Coronary artery (tissue), 2 donors: Measurements from ENCODE around the gene CDC42BPB.
A peak's percentile ranks its signal among the peaks of the same experiment; 100 is the strongest.

ENCODE experiments used
- DNase-seq: peaks from one replicate; pipeline ENCODE4 v3.0.0-alpha.2; 2017; ENCODE audit warnings: low spot score
- H3K27ac ChIP-seq, 2 donors: fragments of 200-600 bp; sonication (generic); one replicate each; pipeline ENCODE4 v1.5.1; 2016 to 2019
- H3K4me3 ChIP-seq: fragments of 200-600 bp; sonication (generic); 2 replicates; pipeline ENCODE4 v1.5.1; 2016; ENCODE audit warnings: mild to moderate bottlenecking, moderate library complexity
- CTCF ChIP-seq: fragments of 200-600 bp; sonication (generic); IDR thresholded peaks from one replicate; pipeline ENCODE4 v1.5.1; 2019; ENCODE audit warnings: antibody characterized with exemption

The CDC42BPB gene

GRCh38 chr14:103070263-103070885 is 13.0 kb upstream of the CDC42BPB start:
- Histone ChIP-seq H3K4me3 (no peak overlapping the region), H3K27ac (no peak overlapping the region)
- DNase-seq: no peak
- TF ChIP-seq CTCF: no peak

GRCh38 chr14:103068351-103069073 is 11.2 kb upstream of the CDC42BPB start:
- Histone ChIP-seq H3K4me3 (no peak overlapping the region), H3K27ac (peak overlapping the region in 1 of 2 donors; percentile 78)
- TF ChIP-seq CTCF: no peak
- DNase-seq: no peak

- no peak overlapping the region for H3K4me3 ChIP-seq
- peak overlapping the region in 1 of 2 donors; percentile 78 for H3K27ac ChIP-seq
- no peak for TF ChIP-seq CTCF
- no peak for DNase-seq
Observed at GRCh38 chr14:103067231-103067954, 10.0 kb upstream of the CDC42BPB start.

- Histone ChIP-seq H3K27ac (peak overlapping the region in 1 of 2 donors; percentile 34), H3K4me3 (no peak overlapping the region)
- no peak for TF ChIP-seq CTCF
- DNase-seq: no peak
Observed at GRCh38 chr14:103066399-103066798, 9.1 kb upstream of the CDC42BPB start.

GRCh38 chr14:103065861-103066260 is 8.5 kb upstream of the CDC42BPB start:
- DNase-seq: no peak
- peak overlapping the region in 1 of 2 donors; percentile 34 for H3K27ac ChIP-seq
- no peak for TF ChIP-seq CTCF
- no peak overlapping the region for H3K4me3 ChIP-seq

- Histone ChIP-seq H3K27ac (no peak overlapping the region), H3K4me3 (no peak overlapping the region)
- TF ChIP-seq CTCF: no peak
- no peak for DNase-seq
Observed at GRCh38 chr14:103064978-103065377, 7.6 kb upstream of the CDC42BPB start.
